Fibroblast of skin of left biceps (primary cell): ENCODE measurements around the gene GNGT2.

Experiments used
- DNase-seq, 2 experiments: peaks; one replicate each; pipeline ENCODE4 v3.0.0-alpha.2; 2013; ENCODE audit warnings: low read depth in 2 of 2

GNGT2 gene

GRCh38 chr17:49229076-49229804 lies 18.9 kb upstream of the GNGT2 start:
- DNase-seq = no peak

- DNase-seq = peak in 1 of 2 experiments; percentile 13
These were observed 17.3 kb upstream of the GNGT2 start for GRCh38 chr17:49227436-49228261.

- no peak for DNase-seq
These were observed 16.5 kb upstream of the GNGT2 start for GRCh38 chr17:49226771-49227435.

- no peak for DNase-seq
These were observed 15.3 kb upstream of the GNGT2 start for GRCh38 chr17:49225554-49226236.

GRCh38 chr17:49224997-49225337 lies 14.6 kb upstream of the GNGT2 start:
- no peak for DNase-seq

- no peak for DNase-seq
These were observed 14.0 kb upstream of the GNGT2 start for GRCh38 chr17:49224198-49224996.

- no peak for DNase-seq
These were observed 13.3 kb upstream of the GNGT2 start for GRCh38 chr17:49223517-49224197.

GRCh38 chr17:49223168-49223516 lies 12.8 kb upstream of the GNGT2 start:
- no peak for DNase-seq

GRCh38 chr17:49219987-49220386 lies 9.6 kb upstream of the GNGT2 start:
- no peak for DNase-seq

- DNase-seq = no peak
These were observed 8.9 kb upstream of the GNGT2 start for GRCh38 chr17:49218941-49219913.

- no peak for DNase-seq
These were observed 7.5 kb upstream of the GNGT2 start for GRCh38 chr17:49217651-49218413.

GRCh38 chr17:49216953-49217650 lies 6.7 kb upstream of the GNGT2 start:
- no peak for DNase-seq

GRCh38 chr17:49216482-49216881 lies 6.1 kb upstream of the GNGT2 start:
- no peak for DNase-seq

- DNase-seq = no peak
These were observed 4.4 kb upstream of the GNGT2 start for GRCh38 chr17:49214676-49215360.

- DNase-seq = no peak
These were observed 3.5 kb upstream of the GNGT2 start for GRCh38 chr17:49213847-49214246.

GRCh38 chr17:49213399-49213798 lies 3.0 kb upstream of the GNGT2 start:
- DNase-seq = no peak

- no peak for DNase-seq
These were observed 1.3 kb downstream of the GNGT2 start for GRCh38 chr17:49209061-49209571.
